KMS-11 (cell line): Measurements from ENCODE around the gene NECAB3.

Experiments
- H2AFZ ChIP-seq: fragments of 200-600 bp; sonication (generic); 2 replicates; pipeline ENCODE4 v1.6.1; 2016; ENCODE audit warnings: antibody characterized with exemption, mixed run types, low read depth
- H3K27ac ChIP-seq: fragments of 200-600 bp; sonication (generic); 2 replicates; pipeline ENCODE4 v1.6.1; 2016; ENCODE audit warnings: mild to moderate bottlenecking, mixed run types
- H3K27me3 ChIP-seq: fragments of 200-600 bp; sonication (generic); 2 replicates; pipeline ENCODE4 v1.6.1; 2017; ENCODE audit warnings: mild to moderate bottlenecking, low read depth, mixed run types, moderate library complexity; ENCODE audit not compliant: insufficient read depth
- H3K36me3 ChIP-seq: fragments of 200-600 bp; sonication (generic); 2 replicates; pipeline ENCODE4 v1.6.1; 2017; ENCODE audit warnings: mild to moderate bottlenecking, mixed run types; ENCODE audit not compliant: insufficient read depth
- H3K4me1 ChIP-seq: fragments of 200-600 bp; sonication (generic); 2 replicates; pipeline ENCODE4 v1.6.1; 2016; ENCODE audit warnings: mild to moderate bottlenecking, low read depth, mixed run types; ENCODE audit not compliant: poor library complexity, severe bottlenecking
- H3K4me2 ChIP-seq: fragments of 200-600 bp; sonication (generic); 2 replicates; pipeline ENCODE4 v1.7.0; 2016; ENCODE audit warnings: mild to moderate bottlenecking, mixed run types
- H3K4me3 ChIP-seq: fragments of 200-600 bp; sonication (generic); IDR thresholded peaks from 2 replicates; pipeline ENCODE4 v1.6.1; 2017; ENCODE audit warnings: low read depth, low read length, mixed read lengths; ENCODE audit not compliant: insufficient read depth
- H3K79me2 ChIP-seq: fragments of 200-600 bp; sonication (generic); 2 replicates; pipeline ENCODE4 v1.6.1; 2016; ENCODE audit warnings: low read depth, mixed run types; ENCODE audit not compliant: insufficient read depth
- H3K9ac ChIP-seq: fragments of 200-600 bp; sonication (generic); 2 replicates; pipeline ENCODE4 v1.6.1; 2016; ENCODE audit warnings: mild to moderate bottlenecking, mixed run types
- H4K20me1 ChIP-seq: fragments of 200-600 bp; sonication (generic); 2 replicates; pipeline ENCODE4 v1.6.1; 2016; ENCODE audit warnings: mild to moderate bottlenecking, mixed run types; ENCODE audit not compliant: insufficient read depth
- TF ChIP-seq, protein P1 (sequence below): fragments of 200-600 bp; sonication (generic); conservative IDR thresholded peaks from 2 replicates; pipeline ENCODE4 v1.6.1; 2017; ENCODE audit warnings: low read depth, mild to moderate bottlenecking, antibody characterized with exemption, low read length, moderate library complexity, mixed read lengths

Gene NECAB3

DNA sequence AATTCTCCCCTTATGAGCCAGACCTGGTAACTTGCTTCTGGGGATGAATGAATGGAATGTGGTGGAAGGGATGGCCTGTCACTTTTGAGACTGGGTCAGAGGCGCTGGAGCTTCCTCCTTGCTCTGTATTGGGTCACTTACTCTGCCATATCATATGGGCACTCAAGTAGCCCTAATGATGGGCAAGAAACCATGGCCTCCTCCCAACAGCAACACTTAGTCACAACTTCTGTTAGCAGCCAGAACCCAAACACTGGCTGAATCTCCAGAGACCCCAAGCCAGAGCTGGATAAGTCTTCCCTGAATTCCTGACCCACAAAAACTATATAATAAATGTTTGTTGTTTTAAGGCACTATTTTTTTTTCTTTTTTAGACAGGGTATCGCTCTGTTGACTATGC lies 6.5 kb upstream of the NECAB3 start:
- H3K4me1 ChIP-seq = peaks cover 67% of the 10 kb centered on the region
- peak overlapping the region; percentile 23; the same call in 1 of the 2 replicates for H3K4me2 ChIP-seq
- H3K4me3 ChIP-seq = no peak overlapping the region
- peaks cover 11% of the 10 kb centered on the region for H3K36me3 ChIP-seq
- peaks cover 56% of the 10 kb centered on the region for H3K79me2 ChIP-seq
- H4K20me1 ChIP-seq = peaks cover 19% of the 10 kb centered on the region
- TF ChIP-seq, protein P1, sequence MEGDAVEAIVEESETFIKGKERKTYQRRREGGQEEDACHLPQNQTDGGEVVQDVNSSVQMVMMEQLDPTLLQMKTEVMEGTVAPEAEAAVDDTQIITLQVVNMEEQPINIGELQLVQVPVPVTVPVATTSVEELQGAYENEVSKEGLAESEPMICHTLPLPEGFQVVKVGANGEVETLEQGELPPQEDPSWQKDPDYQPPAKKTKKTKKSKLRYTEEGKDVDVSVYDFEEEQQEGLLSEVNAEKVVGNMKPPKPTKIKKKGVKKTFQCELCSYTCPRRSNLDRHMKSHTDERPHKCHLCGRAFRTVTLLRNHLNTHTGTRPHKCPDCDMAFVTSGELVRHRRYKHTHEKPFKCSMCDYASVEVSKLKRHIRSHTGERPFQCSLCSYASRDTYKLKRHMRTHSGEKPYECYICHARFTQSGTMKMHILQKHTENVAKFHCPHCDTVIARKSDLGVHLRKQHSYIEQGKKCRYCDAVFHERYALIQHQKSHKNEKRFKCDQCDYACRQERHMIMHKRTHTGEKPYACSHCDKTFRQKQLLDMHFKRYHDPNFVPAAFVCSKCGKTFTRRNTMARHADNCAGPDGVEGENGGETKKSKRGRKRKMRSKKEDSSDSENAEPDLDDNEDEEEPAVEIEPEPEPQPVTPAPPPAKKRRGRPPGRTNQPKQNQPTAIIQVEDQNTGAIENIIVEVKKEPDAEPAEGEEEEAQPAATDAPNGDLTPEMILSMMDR = no peak
- no peak overlapping the region for H2AFZ ChIP-seq
- no peaks in the 10 kb centered on the region for H3K27me3 ChIP-seq
- H3K9ac ChIP-seq = no peak overlapping the region
- peak overlapping the region; percentile 18; the same call in 1 of the 2 replicates for H3K27ac ChIP-seq

DNA sequence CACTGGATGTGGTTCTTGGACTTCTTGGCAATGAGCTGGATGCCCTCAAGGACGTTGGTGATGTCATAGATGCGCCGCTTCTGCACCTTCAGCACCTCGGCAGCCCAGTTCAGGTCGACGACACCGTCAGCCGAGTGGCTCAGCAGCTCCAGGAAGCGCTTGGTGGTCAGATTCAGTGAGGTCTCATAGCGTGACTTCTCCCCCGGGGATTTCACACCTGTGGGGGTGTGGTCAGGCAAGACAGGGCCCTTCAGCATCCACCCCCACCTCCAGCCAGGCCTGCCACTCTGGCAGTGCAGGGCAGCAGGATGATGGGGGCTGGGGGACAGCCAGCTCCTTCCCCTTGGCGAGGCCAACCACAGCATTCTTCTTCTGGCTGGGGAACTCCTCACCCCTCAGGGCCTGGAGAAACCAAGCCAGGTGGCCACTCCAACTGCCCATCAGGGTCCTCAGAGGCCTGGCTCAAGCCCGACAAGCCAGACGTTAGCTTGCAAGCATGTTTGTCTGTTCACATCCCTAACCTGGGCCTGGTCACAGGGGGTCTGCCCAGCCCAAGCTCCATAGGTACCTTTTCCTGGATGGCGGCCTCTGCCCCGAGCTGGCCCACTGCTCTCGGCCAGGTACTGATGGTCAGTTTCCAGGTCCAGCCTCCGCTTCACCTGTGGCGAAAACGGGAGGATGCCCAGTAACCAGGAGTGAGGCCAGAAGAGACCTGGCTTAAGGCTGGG lies 5.7 kb upstream of the NECAB3 start:
- Histone ChIP-seq H3K27ac (peak overlapping the region; percentile 31; the same call in 1 of the 2 replicates), H3K4me1 (peaks cover 75% of the 10 kb centered on the region), H4K20me1 (peaks cover 17% of the 10 kb centered on the region), H3K9ac (no peak overlapping the region), H3K4me2 (no peak overlapping the region; the same call in 1 of the 2 replicates), H3K27me3 (no peaks in the 10 kb centered on the region), H3K36me3 (peaks cover 11% of the 10 kb centered on the region), H2AFZ (no peak overlapping the region), H3K4me3 (no peak overlapping the region), H3K79me2 (peaks cover 49% of the 10 kb centered on the region)
- TF ChIP-seq, protein P1 = no peak

DNA sequence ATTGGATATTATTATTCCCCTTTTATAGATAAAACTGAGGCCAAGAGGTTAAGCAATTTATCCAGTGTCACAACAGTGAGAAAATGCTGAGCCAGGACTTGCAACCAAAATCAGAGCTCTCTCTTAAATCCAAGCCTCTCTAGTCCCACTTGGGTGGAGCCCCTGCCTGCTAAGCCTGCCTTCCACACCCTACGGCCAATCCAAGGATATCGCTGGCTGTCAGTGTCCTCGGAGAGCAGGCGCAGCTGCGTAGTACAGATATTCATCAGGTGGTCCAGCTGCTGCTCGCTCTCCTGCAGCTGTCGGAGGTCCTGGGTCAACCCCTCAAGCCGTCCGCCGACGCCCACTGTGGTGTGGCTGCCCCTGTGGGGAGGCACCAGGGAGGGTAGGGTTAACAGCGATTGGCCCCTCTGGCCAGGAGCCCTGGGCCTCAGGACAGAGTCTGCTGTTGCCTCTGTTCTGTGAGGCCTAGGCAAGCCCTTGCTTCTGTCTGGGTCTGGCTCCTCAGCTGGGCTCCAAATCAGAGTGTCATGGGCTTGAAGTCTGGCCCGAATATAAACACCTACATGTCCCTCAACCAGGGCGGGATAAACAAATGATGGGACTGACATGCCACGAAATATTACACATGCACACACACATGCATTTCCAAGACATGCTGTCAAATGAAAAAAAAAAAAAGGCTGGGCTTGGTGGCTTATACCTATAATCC lies 3.9 kb upstream of the NECAB3 start:
- H3K9ac ChIP-seq = no peak overlapping the region
- TF ChIP-seq, protein P1 = no peak
- H3K27ac ChIP-seq = no peak overlapping the region
- H3K4me1 ChIP-seq = peaks cover 59% of the 10 kb centered on the region
- H4K20me1 ChIP-seq = peaks cover 5% of the 10 kb centered on the region; the same call in 1 of the 2 replicates
- no peak overlapping the region for H2AFZ ChIP-seq
- H3K4me3 ChIP-seq = no peak overlapping the region
- no peak overlapping the region for H3K4me2 ChIP-seq
- H3K36me3 ChIP-seq = peaks cover 11% of the 10 kb centered on the region
- H3K79me2 ChIP-seq = peaks cover 41% of the 10 kb centered on the region
- H3K27me3 ChIP-seq = no peaks in the 10 kb centered on the region

DNA sequence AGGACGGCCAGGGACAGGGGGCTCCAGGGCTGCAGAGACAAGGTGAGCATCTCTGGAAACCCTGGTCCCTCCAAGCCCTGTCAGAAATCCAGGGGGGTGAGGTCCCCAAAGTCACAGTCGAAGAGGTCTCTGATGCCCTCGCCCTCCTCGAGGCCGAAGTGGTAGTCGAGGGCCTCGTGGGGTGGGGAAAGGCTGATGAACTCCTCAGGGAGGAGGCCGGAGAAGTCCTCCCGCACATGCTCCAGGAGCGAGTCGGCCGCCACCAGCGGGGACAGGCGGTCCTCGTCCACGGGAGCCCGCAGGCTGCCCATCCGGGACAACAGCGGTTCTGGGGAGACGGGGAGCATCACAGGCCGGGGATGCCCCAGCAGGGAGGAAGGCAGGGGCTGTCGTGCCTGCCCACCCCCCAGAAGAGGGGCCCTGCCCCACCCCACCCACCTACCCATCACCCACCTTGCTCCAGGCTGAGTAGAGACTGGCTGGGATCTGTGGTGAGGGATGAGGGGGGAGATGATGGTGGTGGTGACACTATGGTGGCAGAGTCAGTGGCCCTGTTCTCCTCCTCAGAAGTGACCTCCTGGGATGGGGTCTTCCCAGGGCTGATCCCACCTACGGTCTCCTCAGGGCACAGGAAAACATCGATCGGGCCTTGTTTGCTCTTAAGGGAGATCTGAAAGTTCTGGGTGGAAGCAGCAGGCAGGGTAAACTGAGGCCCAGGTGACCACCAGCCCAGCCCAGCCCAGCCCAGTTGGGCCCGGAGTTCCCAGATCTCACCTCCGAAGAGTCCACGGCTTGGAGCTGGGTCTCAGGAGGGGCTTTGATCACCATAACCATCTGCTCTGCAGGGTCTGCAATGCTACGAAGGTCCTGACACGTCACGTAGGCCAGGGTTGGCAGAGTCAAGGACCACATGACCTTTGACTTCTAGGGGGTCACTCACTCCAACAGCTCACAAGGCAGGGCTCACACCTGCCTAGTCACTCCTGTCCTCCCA lies 2.7 kb upstream of the NECAB3 start:
- Histone ChIP-seq H3K79me2 (peaks cover 41% of the 10 kb centered on the region), H4K20me1 (peaks cover 5% of the 10 kb centered on the region; the same call in 1 of the 2 replicates), H3K9ac (no peak overlapping the region), H3K4me2 (no peak overlapping the region), H2AFZ (no peak overlapping the region), H3K27me3 (no peaks in the 10 kb centered on the region), H3K27ac (no peak overlapping the region), H3K4me3 (no peak overlapping the region), H3K4me1 (peaks cover 55% of the 10 kb centered on the region), H3K36me3 (peaks cover 11% of the 10 kb centered on the region)
- TF ChIP-seq, protein P1 = no peak
